DMS153 treated with DMSO at 0.1 percent for 48 hours (cell line): ENCODE data around the gene PROB1.
"Not testable (repeated sequence)": the region's sequence is repeated elsewhere in the genome, so short reads cannot be mapped to it uniquely, and the experiment has no call there.

Source experiments
- DNase-seq: peaks from one replicate; lab custom pipeline; 2025; ENCODE audit not compliant: unreplicated experiment; lab: John Stamatoyannopoulos, UW

The PROB1 gene

DNA sequence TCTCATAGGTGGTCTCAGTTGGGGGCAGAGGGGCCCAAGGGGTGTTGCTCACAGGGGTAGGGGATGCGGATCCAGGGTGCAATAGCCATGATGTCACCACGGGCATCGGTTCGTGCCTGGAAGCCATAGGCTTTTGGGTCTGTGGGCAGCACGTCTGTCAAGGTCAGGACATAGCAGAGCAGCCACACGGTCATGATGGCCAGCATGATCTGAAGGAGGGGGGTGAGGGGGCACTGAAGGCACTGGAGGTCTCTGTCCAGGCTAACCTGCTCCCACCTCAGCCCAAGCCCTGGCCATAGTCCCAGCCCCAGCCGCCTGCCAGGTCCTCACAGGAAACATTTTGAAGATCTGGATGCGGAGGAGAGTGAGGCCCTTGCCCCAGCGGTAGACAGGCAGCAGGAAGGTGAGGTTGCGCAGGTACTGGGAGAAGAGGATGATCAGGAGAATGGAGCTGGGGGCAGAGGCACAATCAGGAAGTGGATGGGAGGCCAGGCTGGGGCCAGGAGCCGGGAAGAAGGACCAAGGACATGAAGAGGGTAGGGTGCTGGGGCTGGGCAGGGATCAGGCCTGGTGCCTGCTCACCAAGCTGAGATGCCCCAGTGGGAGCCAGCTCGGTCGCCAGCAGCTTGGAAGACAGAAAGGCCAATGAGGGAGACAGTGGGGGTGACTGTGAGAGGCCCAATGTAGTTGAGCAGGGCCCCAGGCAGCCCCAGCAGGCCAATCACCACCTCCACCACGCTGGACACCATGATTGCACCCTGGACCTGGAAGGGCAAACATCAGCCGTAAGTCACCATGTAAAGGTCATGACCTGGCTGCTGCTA lies 15.1 kb downstream of the PROB1 start:
- DNase-seq = no peak

DNA sequence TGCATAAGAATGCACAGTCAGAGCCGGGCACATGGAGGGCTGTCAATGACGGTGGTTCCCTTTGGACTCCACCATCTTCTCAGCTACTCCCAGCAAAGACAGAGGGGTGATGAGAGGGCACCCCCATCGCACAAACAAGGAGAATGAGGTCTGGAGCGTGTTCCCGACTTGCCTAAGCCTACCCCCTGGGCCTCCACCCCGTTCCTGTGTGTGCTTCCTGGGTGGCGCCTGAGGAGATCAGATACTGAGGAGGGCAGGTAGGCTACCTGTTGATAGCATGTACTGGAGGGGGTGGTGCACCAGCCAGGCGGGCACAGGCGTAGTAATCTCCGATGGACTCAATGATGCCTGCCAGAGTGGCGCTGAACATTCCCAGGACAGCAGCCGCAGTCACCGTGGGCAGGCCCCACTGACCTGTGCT lies 16.0 kb downstream of the PROB1 start:
- no peak for DNase-seq

DNA sequence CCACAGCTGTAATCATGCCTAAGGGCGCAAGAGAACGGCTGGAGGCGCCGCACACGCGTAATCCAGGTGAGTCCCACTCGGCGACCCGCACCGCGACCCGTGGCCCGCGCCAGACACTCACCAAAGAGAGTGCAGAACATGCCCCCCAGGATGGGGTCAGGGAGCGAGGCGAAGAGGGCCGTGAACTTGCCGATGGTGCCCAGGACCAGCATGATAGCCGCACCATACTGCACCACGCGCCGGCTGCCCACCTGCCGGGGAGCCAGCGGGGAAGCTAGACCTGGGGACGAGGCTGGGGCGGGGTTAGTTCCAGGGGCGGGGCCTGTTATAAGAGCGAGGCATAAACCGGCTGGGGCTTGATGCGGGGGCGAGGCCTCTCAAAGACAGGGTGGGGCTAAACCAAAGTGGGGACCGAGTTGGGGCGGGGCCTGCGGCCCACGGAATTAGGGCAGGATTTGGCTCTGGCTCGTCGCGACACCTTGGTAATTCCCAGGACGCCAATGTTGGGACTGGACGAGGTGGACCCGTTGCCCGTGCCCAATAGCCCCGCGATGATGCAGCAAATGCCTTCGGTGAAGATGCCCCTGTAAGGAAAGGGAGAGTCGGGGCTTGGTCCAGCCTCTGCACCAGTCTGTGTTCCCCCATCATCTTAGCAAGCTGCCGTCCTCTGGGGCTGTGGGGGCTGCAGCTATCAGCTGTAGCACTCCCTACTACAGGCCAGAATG lies 16.6 kb downstream of the PROB1 start:
- no peak for DNase-seq

DNA sequence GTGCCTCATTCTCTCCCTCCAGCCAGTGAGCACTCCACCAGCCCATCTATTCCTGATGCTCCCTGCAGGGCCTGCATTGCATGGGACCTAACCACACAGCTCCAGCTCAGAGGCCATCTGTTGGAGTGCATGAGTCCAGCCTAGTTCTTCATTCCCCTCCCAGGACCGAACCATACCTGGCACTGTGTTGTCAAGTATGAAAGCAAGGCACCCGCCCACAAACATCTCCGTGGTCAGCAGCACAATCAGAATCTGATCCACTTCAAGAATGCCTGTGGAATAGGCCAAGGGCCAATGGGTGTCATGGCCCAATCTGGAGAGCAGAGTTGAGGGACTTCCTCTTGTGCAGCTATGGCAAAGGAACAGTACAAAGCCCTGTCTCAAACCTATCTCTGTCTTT lies 17.7 kb downstream of the PROB1 start:
- DNase-seq = no peak

GRCh38 chr5:139376364-139376763 lies 18.5 kb downstream of the PROB1 start:
- DNase-seq = no peak

DNA sequence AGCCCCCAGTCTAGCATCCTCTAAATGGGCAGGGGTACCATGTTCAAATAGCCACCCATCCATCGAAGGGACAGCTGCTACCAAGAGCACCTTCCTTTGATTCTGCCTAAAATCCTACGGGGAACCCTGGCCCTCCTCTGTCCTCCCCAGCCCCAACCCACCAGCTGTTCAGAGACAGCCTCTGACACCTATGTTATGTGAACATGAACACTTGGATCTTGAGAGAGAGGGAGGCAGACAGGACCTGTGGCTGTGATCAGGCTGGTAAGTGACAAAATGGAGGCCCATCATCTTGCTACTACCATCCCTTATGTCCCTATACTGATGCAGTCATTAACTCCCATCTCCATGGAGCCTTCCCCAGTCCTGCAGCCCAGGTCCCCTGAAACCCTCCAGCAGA lies 20.0 kb downstream of the PROB1 start:
- DNase-seq = no peak

- DNase-seq = no peak
Measured at GRCh38 chr5:139371482-139372435, 23.1 kb downstream of the PROB1 start.

- DNase-seq = no peak
Measured at GRCh38 chr5:139369181-139369580, 25.7 kb downstream of the PROB1 start.

DNA sequence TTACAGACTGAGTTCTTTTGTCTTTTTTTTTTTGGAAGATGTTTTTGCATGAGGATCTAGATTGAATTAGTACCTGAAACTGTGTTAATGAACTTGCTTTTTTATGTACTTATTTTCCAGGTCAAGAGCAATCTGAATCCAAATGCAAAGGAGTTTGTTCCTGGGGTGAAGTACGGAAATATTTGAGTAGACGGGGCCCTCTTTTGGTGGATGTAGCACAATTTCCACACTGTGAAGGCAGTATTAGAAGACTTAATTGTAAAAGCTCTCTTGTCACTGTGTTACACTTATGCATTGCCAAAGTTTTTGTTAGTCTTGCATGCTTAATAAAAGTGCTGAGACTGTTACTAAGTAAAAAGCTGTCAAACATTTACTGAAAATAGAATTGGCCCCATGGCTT lies 26.3 kb downstream of the PROB1 start:
- no peak for DNase-seq

DNA sequence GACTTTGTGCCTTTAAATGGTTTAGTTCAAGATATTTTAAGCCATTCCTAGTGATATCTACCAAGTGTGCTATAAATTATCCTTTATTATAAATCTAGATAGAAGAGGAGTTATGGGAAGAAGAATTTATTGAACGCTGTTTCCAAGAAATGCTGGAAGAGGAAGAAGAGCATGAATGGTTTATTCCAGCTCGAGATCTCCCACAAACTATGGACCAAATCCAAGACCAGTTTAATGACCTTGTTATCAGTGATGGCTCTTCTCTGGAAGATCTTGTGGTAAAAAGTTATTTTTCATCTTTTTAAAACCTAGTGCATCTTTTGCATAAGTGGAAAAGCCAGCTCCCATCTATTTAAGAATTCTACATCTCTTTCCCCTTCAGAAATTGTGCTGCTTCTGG lies 30.4 kb downstream of the PROB1 start:
- no peak for DNase-seq

GRCh38 chr5:139363937-139364336 lies 31.0 kb downstream of the PROB1 start:
- DNase-seq = no peak

DNA sequence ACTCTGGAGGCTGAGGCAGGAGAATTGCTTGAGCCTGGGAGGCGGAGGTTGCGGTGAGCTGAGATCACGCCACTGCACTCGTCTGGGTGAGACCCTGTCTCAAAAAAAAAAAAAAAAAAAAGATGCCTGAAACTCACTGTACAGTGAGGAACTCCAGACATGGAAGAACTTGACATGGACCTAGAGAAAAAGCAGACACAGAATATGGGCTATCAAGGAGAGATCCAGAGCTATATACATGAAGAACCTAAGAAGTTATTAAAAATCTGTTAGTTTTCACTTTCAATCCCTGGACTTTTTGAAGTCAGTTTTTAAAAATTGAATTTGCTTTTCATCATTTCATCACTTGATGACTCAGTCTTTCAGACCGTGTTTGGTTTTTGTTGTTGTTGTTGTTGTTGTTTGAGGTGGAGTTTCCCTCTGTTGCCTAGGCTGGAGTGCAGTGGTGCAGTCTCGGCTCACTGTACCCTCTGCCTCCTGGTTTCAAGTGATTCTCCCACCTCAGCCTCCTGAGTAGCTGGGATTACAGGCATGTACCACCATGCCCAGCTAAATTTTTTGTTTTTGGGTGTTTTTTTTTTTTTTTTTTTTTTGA lies 33.0 kb downstream of the PROB1 start:
- DNase-seq = no peak

- DNase-seq = no peak
Measured at GRCh38 chr5:139360384-139360783, 34.5 kb downstream of the PROB1 start.

DNA sequence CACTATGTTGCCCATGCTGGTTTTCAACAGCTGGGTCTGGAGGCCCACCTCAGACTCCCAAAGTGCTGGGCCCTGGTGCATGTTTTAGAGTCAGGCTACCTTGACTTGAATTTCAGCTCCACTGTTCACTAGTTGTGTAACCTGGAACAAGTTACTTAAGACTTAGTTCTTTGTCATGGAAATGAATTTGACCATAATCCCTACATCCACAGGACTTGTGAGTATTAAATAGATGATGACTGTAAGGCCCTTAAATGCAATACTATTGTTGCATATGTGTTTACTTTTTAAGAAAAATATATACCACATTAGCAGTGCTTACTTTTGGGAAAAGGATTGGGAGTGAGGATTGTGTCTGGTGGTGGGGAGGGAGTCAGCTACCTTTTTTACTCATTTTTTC lies 36.8 kb downstream of the PROB1 start:
- no peak for DNase-seq

DNA sequence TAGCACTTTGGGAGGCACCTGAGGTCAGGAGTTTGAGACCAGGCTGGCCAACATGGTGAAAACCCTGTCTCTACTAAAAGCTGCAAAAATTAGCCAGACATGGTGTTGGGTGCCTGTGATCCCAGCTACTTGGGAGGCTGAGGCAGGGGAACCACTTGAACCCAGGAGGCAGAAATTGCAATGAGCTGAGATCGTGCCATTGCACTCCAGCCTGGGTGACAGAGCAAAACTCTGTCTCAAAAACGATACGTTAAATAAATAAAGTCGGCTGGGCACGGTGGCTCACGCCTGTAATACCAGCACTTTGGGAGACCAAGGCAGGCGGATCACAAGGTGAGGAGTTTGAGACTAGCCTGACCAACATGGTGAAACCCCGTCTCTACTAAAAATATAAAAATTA lies 39.0 kb downstream of the PROB1 start:
- not testable (repeated sequence) for DNase-seq

DNA sequence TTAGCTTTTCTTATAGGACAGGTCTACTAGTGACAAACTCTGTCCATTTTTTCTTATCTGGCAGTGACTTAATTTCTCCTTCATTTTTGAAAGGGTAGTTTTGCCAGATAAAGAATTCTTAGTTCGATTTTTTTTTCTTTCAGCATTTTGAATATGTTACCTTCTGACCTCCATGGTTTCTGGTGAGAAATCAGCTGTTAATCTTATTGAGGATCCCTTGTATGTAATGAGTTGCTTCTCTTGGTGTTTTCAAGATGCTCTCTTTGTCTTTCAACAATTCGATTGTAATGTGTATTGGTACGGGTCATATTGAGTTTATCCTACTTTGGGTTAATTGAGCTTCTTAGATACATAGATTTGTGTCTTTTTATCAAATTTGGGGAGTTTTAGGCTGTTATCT lies 40.7 kb downstream of the PROB1 start:
- no peak for DNase-seq

GRCh38 chr5:139347863-139348262 lies 47.0 kb downstream of the PROB1 start:
- DNase-seq = not testable (repeated sequence)

DNA sequence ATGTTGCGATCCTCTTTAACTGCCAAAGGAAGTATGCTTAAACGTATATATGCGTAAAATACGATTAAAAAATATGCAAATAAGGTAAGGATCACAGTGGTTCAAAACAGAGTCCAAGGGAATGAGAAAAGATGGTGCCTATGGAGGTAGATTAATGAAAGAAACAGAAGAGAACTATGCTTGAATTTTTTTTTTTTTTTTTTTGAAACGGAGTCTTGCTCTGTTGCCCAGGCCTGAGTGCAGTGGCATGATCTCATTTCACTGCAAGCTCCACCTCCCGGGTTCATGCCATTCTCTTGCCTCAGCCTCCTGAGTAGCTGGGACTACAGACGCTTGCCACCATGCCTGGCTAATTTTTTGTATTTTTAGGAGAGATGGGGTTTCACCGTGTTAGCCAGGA lies 49.5 kb downstream of the PROB1 start:
- not testable (repeated sequence) for DNase-seq

GRCh38 chr5:139344177-139344576 lies 50.7 kb downstream of the PROB1 start:
- no peak for DNase-seq

DNA sequence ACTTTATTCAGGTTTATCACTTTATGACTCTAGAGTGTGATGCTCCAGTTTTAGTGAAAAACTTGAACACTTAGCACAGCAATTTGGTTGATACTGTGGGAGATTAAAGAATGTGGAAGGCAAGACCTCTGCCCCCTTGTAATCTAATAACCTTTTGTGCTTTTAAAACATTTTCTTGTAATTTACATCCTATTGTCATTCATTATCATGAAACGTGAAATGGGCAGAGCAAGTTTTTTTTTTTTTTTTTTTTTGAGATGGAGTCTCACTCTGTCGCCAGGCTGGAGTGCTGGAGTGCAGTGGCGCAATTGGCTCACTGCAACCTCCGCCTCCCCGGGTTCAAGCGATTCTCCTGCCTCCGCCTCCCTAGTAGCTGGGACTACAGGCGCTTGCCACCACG lies 51.4 kb downstream of the PROB1 start:
- DNase-seq = no peak

DNA sequence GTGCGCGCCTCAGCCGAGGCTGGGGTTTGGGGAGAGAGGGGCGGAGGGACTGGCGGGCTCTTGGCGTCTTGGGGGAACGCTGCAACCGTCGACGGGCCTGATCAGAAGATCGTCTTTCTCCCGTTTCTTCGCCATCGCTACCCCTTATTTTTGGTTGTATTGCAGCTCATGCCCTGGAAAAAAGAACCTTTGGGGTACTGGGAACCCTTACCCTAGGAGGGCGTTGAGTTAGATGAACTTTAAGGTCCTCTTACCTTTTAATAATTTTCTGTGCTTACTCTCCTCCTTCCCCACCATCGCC lies 52.5 kb downstream of the PROB1 start:
- DNase-seq = no peak
